IMR-90 (cell line): ENCODE results near the gene SALL2. TPM values are rescaled to one million over a fixed set of nuclear protein-coding genes. Genes with fewer than 3 reads are reported as not detected.

Experiments
- ATAC-seq: fragments of 200-7000 bp; cut with Tn5 transposase; 2 replicates; pipeline ENCODE4 v1.9.1; 2020; ENCODE audit warnings: low read depth, mild to moderate bottlenecking, moderate library complexity
- BruUV-seq: library from RNA; stranded (reverse); fragments of 400-500 nt; replicated peaks from 2 replicates; lab custom pipeline; 2021; lab: Mats Ljungman, UMichigan
- CTCF ChIA-PET: fragments of 300-600 bp; formaldehyde crosslinking; extraction: SDS; loops from one replicate; lab custom pipeline; 2021; ENCODE audit warnings: antibody characterized with exemption; lab: Yijun Ruan, JAX
- POLR2A ChIA-PET: fragments of 300-600 bp; sonication (Branson Sonifier 250); formaldehyde crosslinking; loops from one replicate; lab custom pipeline; 2022; ENCODE audit warnings: antibody characterized with exemption; ENCODE audit not compliant: unreplicated experiment; lab: Charles Lee
- DNase-seq: peaks from one replicate; pipeline ENCODE4 v3.0.0; 2013
- H2AFZ ChIP-seq: replicated peaks from 2 replicates; pipeline ENCODE3; 2013; ENCODE audit warnings: low read length, mild to moderate bottlenecking; ENCODE audit not compliant: poor library complexity
- H2AK5ac ChIP-seq: 2 replicates; pipeline ENCODE4 v1.6.1; 2013; ENCODE audit warnings: low read depth, low read length, inconsistent platforms
- H2AK9ac ChIP-seq: replicated peaks from 2 replicates; pipeline ENCODE3; 2013; ENCODE audit warnings: mild to moderate bottlenecking, low read depth, low read length, moderate library complexity; ENCODE audit not compliant: poor library complexity
- H2BK120ac ChIP-seq: 2 replicates; pipeline ENCODE4 v1.6.1; 2013; ENCODE audit warnings: low read depth, low read length, inconsistent platforms
- H2BK15ac ChIP-seq: 3 replicates; pipeline ENCODE4 v1.6.1; 2013; ENCODE audit warnings: low read depth, low read length, inconsistent platforms
- H2BK20ac ChIP-seq: 2 replicates; pipeline ENCODE4 v1.6.1; 2013; ENCODE audit warnings: low read depth, mild to moderate bottlenecking, inconsistent platforms, low read length, moderate library complexity
- H2BK5ac ChIP-seq: 2 replicates; pipeline ENCODE4 v1.6.1; 2013; ENCODE audit warnings: mild to moderate bottlenecking, low read depth, low read length, inconsistent platforms; ENCODE audit not compliant: poor library complexity, severe bottlenecking
- H3K14ac ChIP-seq: replicated peaks from 2 replicates; pipeline ENCODE4 v1.6.1; 2013; ENCODE audit warnings: low read depth, low read length, inconsistent platforms
- H3K18ac ChIP-seq: 2 replicates; pipeline ENCODE4 v1.6.1; 2013; ENCODE audit warnings: low read depth, low read length, control low read depth
- H3K23ac ChIP-seq: 2 replicates; pipeline ENCODE4 v1.6.1; 2013; ENCODE audit warnings: low read depth, low read length, inconsistent platforms
- H3K27ac ChIP-seq: 2 replicates; pipeline ENCODE4 v1.5.1; 2013; ENCODE audit warnings: mild to moderate bottlenecking, control low read depth, low read length; ENCODE audit not compliant: insufficient read depth
- H3K27me3 ChIP-seq: 2 replicates; pipeline ENCODE4 v1.6.1; 2013; ENCODE audit warnings: low read length; ENCODE audit not compliant: control insufficient read depth, insufficient read depth
- H3K36me3 ChIP-seq: 2 replicates; pipeline ENCODE4 v1.6.1; 2013; ENCODE audit warnings: low read length, mixed read lengths; ENCODE audit not compliant: control insufficient read depth, insufficient read depth
- H3K4ac ChIP-seq: 2 replicates; pipeline ENCODE4 v1.6.1; 2013; ENCODE audit warnings: low read depth, low read length, inconsistent platforms
- H3K4me1 ChIP-seq: 2 replicates; pipeline ENCODE4 v1.6.1; 2013; ENCODE audit warnings: low read length, mixed read lengths; ENCODE audit not compliant: control insufficient read depth, insufficient read depth
- H3K4me2 ChIP-seq: 2 replicates; pipeline ENCODE4 v1.6.1; 2013; ENCODE audit warnings: low read depth, mild to moderate bottlenecking, control low read depth, low read length, moderate library complexity
- H3K4me3 ChIP-seq: 2 replicates; pipeline ENCODE4 v1.5.1; 2013; ENCODE audit warnings: low read depth, mild to moderate bottlenecking, control low read depth, low read length, moderate library complexity; ENCODE audit not compliant: insufficient read depth
- H3K56ac ChIP-seq: 2 replicates; pipeline ENCODE4 v1.6.1; 2013; ENCODE audit warnings: low read length, inconsistent platforms; ENCODE audit not compliant: insufficient read depth; ENCODE audit errors: extremely low read depth
- H3K79me1 ChIP-seq, 2 experiments: 2 replicates each; pipeline ENCODE4 v1.6.1; 2013; ENCODE audit warnings: low read length in 2 of 2, inconsistent platforms in 1 of 2, low read depth in 1 of 2
- H3K9ac ChIP-seq: 2 replicates; pipeline ENCODE4 v1.6.1; 2013; ENCODE audit warnings: low read depth, low read length, control low read depth
- H3K9me1 ChIP-seq: 2 replicates; pipeline ENCODE4 v1.6.1; 2013; ENCODE audit warnings: low read length, inconsistent platforms; ENCODE audit not compliant: insufficient read depth
- H3K9me3 ChIP-seq: 2 replicates; pipeline ENCODE4 v1.6.1; 2013; ENCODE audit warnings: low read length; ENCODE audit not compliant: control insufficient read depth, insufficient read depth
- H4K20me1 ChIP-seq: 2 replicates; pipeline ENCODE4 v1.6.1; 2013; ENCODE audit warnings: low read length, inconsistent platforms; ENCODE audit not compliant: insufficient read depth
- H4K5ac ChIP-seq: 2 replicates; pipeline ENCODE4 v1.6.1; 2013; ENCODE audit warnings: mild to moderate bottlenecking, low read depth, low read length, control low read depth
- H4K8ac ChIP-seq, 2 experiments: 2 replicates each; pipeline ENCODE4 v1.6.1; 2013; ENCODE audit warnings: low read depth in 2 of 2, low read length in 2 of 2, control low read depth in 1 of 2, inconsistent platforms in 1 of 2
- H4K91ac ChIP-seq: 2 replicates; pipeline ENCODE4 v1.6.1; 2013; ENCODE audit warnings: low read depth, low read length, inconsistent platforms; ENCODE audit not compliant: insufficient read depth
- CEBPB ChIP-seq: IDR thresholded peaks from 2 replicates; pipeline ENCODE4 v1.6.1; 2012; ENCODE audit warnings: low read depth, low read length, improper control_type of control experiment
- CHD1 ChIP-seq: IDR thresholded peaks from 2 replicates; pipeline ENCODE4 v1.6.1; 2012; ENCODE audit warnings: low read depth, low read length, improper control_type of control experiment
- POLR2A ChIP-seq: IDR thresholded peaks from 2 replicates; pipeline ENCODE4 v1.6.1; 2012; ENCODE audit warnings: mild to moderate bottlenecking, low read depth, low read length
- RAD21 ChIP-seq: IDR thresholded peaks from 2 replicates; pipeline ENCODE4 v1.6.1; 2012; ENCODE audit warnings: low read length, improper control_type of control experiment
- RCOR1 ChIP-seq: IDR thresholded peaks from 2 replicates; pipeline ENCODE4 v1.6.1; 2012; ENCODE audit warnings: mild to moderate bottlenecking, low read length, improper control_type of control experiment; ENCODE audit not compliant: insufficient replicate concordance
- RFX5 ChIP-seq: IDR thresholded peaks from 2 replicates; pipeline ENCODE4 v1.8.0; 2012; ENCODE audit warnings: low read depth, mild to moderate bottlenecking, low read length, moderate library complexity
- SMC3 ChIP-seq: fragments of 150-350 bp; IDR thresholded peaks from 2 replicates; pipeline ENCODE4 v1.6.1; 2016; ENCODE audit warnings: low read depth, mild to moderate bottlenecking, antibody characterized with exemption, low read length, moderate library complexity
- WGBS, 2 experiments: methylation state at CpG; one replicate each; pipeline versions ENCODE4 v1.1.5 to v1.1.7; 2013; ENCODE audit warnings: missing lambda C conversion rate in 2 of 2; ENCODE audit not compliant: insufficient read length in 1 of 2; ENCODE audit errors: extremely low coverage in 2 of 2; 5-methylcytosine and 5-hydroxymethylcytosine counted together
- dilution Hi-C: fragments of 300-500 bp; cut with HindIII; formaldehyde crosslinking; loops from one replicate; pipeline ENCODE4 v1.14.3; 2018; ENCODE audit warnings: low sequenced_read_pairs; ENCODE audit not compliant: unreplicated experiment
- in situ Hi-C: fragments of 300-500 bp; cut with MboI; formaldehyde crosslinking; loops from 3 replicates; pipeline ENCODE4 v1.14.3; 2019; ENCODE audit warnings: low sequenced_read_pairs, inconsistent platforms, mixed read lengths
- intact Hi-C: fragments of 100-400 bp; cut with micrococcal nuclease; formaldehyde crosslinking; loops from 2 replicates; pipeline ENCODE4 v1.10.0; 2022
- polyA plus RNA-seq, 3 experiments: library from polyadenylated mRNA; depleted of rRNA; stranded (reverse); fragments of >200 nt; gene quantifications; 2 replicates each; pipeline ENCODE4 v1.2.3, GENCODE V29; 2012; ENCODE audit warnings: low replicate concordance in 1 of 3
- total RNA-seq: library from RNA; depleted of rRNA; stranded (reverse); fragments of >200 nt; gene quantifications from 2 replicates; pipeline ENCODE4 v1.2.3, GENCODE V29; 2012

The SALL2 gene
- total and polyA plus RNA-seq, 2 of the 4 experiments (the other 2 are of a cell fraction) = 2.9 to 10.1 TPM

DNA sequence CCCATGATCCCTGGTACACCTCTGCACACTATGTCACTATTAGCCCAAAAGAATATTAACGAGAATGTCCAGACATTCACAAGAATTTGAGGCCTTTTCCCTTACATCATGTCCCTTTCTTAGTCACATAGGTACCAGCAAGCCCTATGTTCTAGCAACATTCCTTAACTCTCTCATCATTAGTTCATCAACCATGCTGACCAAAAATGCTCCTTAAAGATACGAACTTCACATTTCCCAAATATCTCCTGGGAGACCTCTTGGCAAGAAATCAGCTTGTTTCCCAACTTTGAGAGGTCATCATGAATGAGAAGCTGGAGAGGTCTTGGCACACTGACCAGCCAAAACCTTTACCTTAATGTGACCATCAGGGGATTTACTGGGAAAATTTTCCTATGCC, 4.6 kb downstream of the SALL2 start:
- peak; percentile 57 for DNase-seq
- in situ Hi-C loops = no loop called here
- no peak overlapping the region for H3K4ac ChIP-seq

More for the DNA sequence above, 4.6 kb downstream of the SALL2 start:
- intact Hi-C loops (no loop called here), dilution Hi-C loops (no loop called here)
- H2BK120ac ChIP-seq = no peak overlapping the region
- H3K9me3 ChIP-seq = no peaks in the 10 kb centered on the region
- no peak overlapping the region for H2AK9ac ChIP-seq
- no peak for TF ChIP-seq RFX5
- TF ChIP-seq SMC3 = no peak
- TF ChIP-seq POLR2A = no peak
- TF ChIP-seq CEBPB = no peak
- no peak for TF ChIP-seq RAD21
- TF ChIP-seq CHD1 = no peak
- no peak for TF ChIP-seq RCOR1
- ChIA-PET POLR2A (interaction anchor here (0.5 to 0.7 kb wide), 2 partner anchors 10 to 251 kb away, joined by 3 to 4 read pairs; partner anchors contain the start of gene METTL3), CTCF (no interaction called here)
- no peak overlapping the region for H3K27ac ChIP-seq
- H3K9ac ChIP-seq = no peak overlapping the region
- peaks cover 4% of the 10 kb centered on the region for H3K4me1 ChIP-seq
- no peak overlapping the region for H3K14ac ChIP-seq
- H2BK5ac ChIP-seq = no peak overlapping the region
- no peak overlapping the region for H2AK5ac ChIP-seq
- H3K4me3 ChIP-seq = no peak overlapping the region
- no peak overlapping the region for H3K56ac ChIP-seq
- no peak overlapping the region for H3K18ac ChIP-seq
- H3K36me3 ChIP-seq = peaks cover 15% of the 10 kb centered on the region; the same call in 1 of the 2 replicates
- no peak overlapping the region for H2BK20ac ChIP-seq
- no peak for ATAC-seq
- no TSS peak for BruUV-seq
- no peak overlapping the region for H3K4me2 ChIP-seq
- H2BK15ac ChIP-seq = no peak overlapping the region
- no peak overlapping the region for H4K91ac ChIP-seq
- H3K23ac ChIP-seq = no peak overlapping the region
- no peaks in the 10 kb centered on the region for H3K27me3 ChIP-seq
- H3K9me1 ChIP-seq = peaks cover 4% of the 10 kb centered on the region
- no peak overlapping the region for H4K8ac ChIP-seq
- H4K5ac ChIP-seq = no peak overlapping the region
- H4K20me1 ChIP-seq = no peaks in the 10 kb centered on the region; the same call in 1 of the 2 replicates
- peak overlapping the region; percentile 60 for H2AFZ ChIP-seq
- peaks cover 0 to 19% of the 10 kb centered on the region in 2 experiments; a peak in 2 of 4 replicates for H3K79me1 ChIP-seq
- WGBS, 2 experiments = 70% methylated on average over 1 of the region's 2 CpGs; no CpG with 5 or more reads in 1 of the 2 experiments
